ENCODE measurements around the gene GLIPR1. TPM values are rescaled to one million over a fixed set of nuclear protein-coding genes. Genes with fewer than 3 reads are reported as not detected.

GLIPR1 gene
- total RNA-seq, 2 donors from 2014 or later, result 0.22 to 0.29 TPM

GRCh38 chr12:75471902-75472890 is 8.4 kb upstream of the GLIPR1 start:
- Mint-ChIP-seq H3K9me3 (no peaks in the 10 kb centered on the region), H3K27me3 (ENCODE audit: insufficient read depth) (no peaks in the 10 kb centered on the region), H3K36me3 (ENCODE audit: low read depth) (no peaks in the 10 kb centered on the region), H3K4me3 (no peak overlapping the region), H3K27ac (no peak overlapping the region), H3K4me1 (no peaks in the 10 kb centered on the region)
- H3K4me3 ChIP-seq (ENCODE audit: low read length), result no peak overlapping the region
- H3K27me3 ChIP-seq (ENCODE audit: control insufficient read depth, insufficient read depth, low read length, poor library complexity, severe bottlenecking), result no peaks in the 10 kb centered on the region
- no peaks in the 10 kb centered on the region for H3K36me3 ChIP-seq (ENCODE audit: control insufficient read depth, insufficient read depth, low read length)
- H3K9me3 ChIP-seq (ENCODE audit: control insufficient read depth, low read length), result no peaks in the 10 kb centered on the region
- WGBS, 2 experiments (ENCODE audit: insufficient coverage in 1 of 2, insufficient read length in 1 of 2), result 89 to 100% methylated on average over 3 to 6 of the region's 6 CpGs
- no peak overlapping the region for H3K9ac ChIP-seq (ENCODE audit: extremely low read depth, low read length, poor library complexity, severe bottlenecking)
- no peaks in the 10 kb centered on the region for H3K4me1 ChIP-seq (ENCODE audit: control insufficient read depth, insufficient read depth, low read length)
- no peak overlapping the region for H3K27ac ChIP-seq (ENCODE audit: low read depth, low read length)
- no peak for TF ChIP-seq CTCF (conservative IDR thresholded peaks at IDR 0.05)
- DNase-seq, result no peak

- DNase-seq, result no peak
- WGBS, 2 experiments (ENCODE audit: insufficient coverage in 1 of 2, insufficient read length in 1 of 2), result 81 to 91% methylated on average over 1 to 2 of the region's 2 CpGs
- Histone ChIP-seq H3K4me3 (ENCODE audit: low read length) (no peak overlapping the region), H3K27ac (ENCODE audit: low read depth, low read length) (no peak overlapping the region), H3K9me3 (ENCODE audit: control insufficient read depth, low read length) (no peaks in the 10 kb centered on the region), H3K36me3 (ENCODE audit: control insufficient read depth, insufficient read depth, low read length) (no peaks in the 10 kb centered on the region), H3K4me1 (ENCODE audit: control insufficient read depth, insufficient read depth, low read length) (no peaks in the 10 kb centered on the region), H3K9ac (ENCODE audit: extremely low read depth, low read length, poor library complexity, severe bottlenecking) (no peak overlapping the region), H3K27me3 (ENCODE audit: control insufficient read depth, insufficient read depth, low read length, poor library complexity, severe bottlenecking) (no peaks in the 10 kb centered on the region)
- no peaks in the 10 kb centered on the region for H3K36me3 Mint-ChIP-seq (ENCODE audit: low read depth)
- no peaks in the 10 kb centered on the region for H3K27me3 Mint-ChIP-seq (ENCODE audit: insufficient read depth)
- H3K27ac Mint-ChIP-seq, result no peak overlapping the region
- no peaks in the 10 kb centered on the region for H3K9me3 Mint-ChIP-seq
- no peak for TF ChIP-seq CTCF (conservative IDR thresholded peaks at IDR 0.05)
- H3K4me3 Mint-ChIP-seq, result no peak overlapping the region
- H3K4me1 Mint-ChIP-seq, result no peaks in the 10 kb centered on the region
Measured at GRCh38 chr12:75474116-75474515, 6.4 kb upstream of the GLIPR1 start.

GRCh38 chr12:75476071-75476470 is 4.5 kb upstream of the GLIPR1 start:
- no peaks in the 10 kb centered on the region for H3K27me3 ChIP-seq (ENCODE audit: control insufficient read depth, insufficient read depth, low read length, poor library complexity, severe bottlenecking)
- no peak overlapping the region for H3K27ac ChIP-seq (ENCODE audit: low read depth, low read length)
- H3K27ac Mint-ChIP-seq, result no peak overlapping the region
- no peak for TF ChIP-seq CTCF (conservative IDR thresholded peaks at IDR 0.05)
- no peaks in the 10 kb centered on the region for H3K27me3 Mint-ChIP-seq (ENCODE audit: insufficient read depth)
- H3K9me3 Mint-ChIP-seq, result no peaks in the 10 kb centered on the region
- H3K4me3 Mint-ChIP-seq, result no peak overlapping the region
- no CpG with 5 or more reads among the region's 1 CpG for WGBS, 2 experiments (ENCODE audit: insufficient coverage in 1 of 2, insufficient read length in 1 of 2)
- no peaks in the 10 kb centered on the region for H3K9me3 ChIP-seq (ENCODE audit: control insufficient read depth, low read length)
- H3K9ac ChIP-seq (ENCODE audit: extremely low read depth, low read length, poor library complexity, severe bottlenecking), result no peak overlapping the region
- H3K4me1 ChIP-seq (ENCODE audit: control insufficient read depth, insufficient read depth, low read length), result no peaks in the 10 kb centered on the region
- H3K36me3 Mint-ChIP-seq (ENCODE audit: low read depth), result no peaks in the 10 kb centered on the region
- H3K4me1 Mint-ChIP-seq, result peaks cover 4% of the 10 kb centered on the region
- no peak overlapping the region for H3K4me3 ChIP-seq (ENCODE audit: low read length)
- H3K36me3 ChIP-seq (ENCODE audit: control insufficient read depth, insufficient read depth, low read length), result no peaks in the 10 kb centered on the region
- no peak for DNase-seq

Data from endodermal cell (in vitro differentiated cells).